Tibial artery (tissue), 4 donors: Measurements from ENCODE around the gene NAA40.
"Not testable (repeated sequence)": the region's sequence is repeated elsewhere in the genome, so short reads cannot be mapped to it uniquely, and the experiment has no call there.

ENCODE experiments used
- DNase-seq, 2 donors: peaks; one replicate each; pipeline ENCODE4 v3.0.0-alpha.2; 2019
- H3K27ac ChIP-seq, 2 donors: fragments of 200-600 bp; sonication (generic) in 1 of 2; 1 replicate in 1 of 2; 2 replicates in 1 of 2; pipeline ENCODE4 v1.5.1; 2018 to 2019; ENCODE audit warnings: mild to moderate bottlenecking in 1 of 2
- H3K27me3 ChIP-seq, 2 donors: fragments of 200-600 bp; sonication (generic) in 1 of 2; one replicate each; pipeline versions ENCODE4 v1.5.1 to v1.6.0; 2016 to 2019
- H3K36me3 ChIP-seq, 3 donors: fragments of 200-600 bp; sonication (generic) in 2 of 3; one replicate each; pipeline ENCODE4 v1.5.1; 2016 to 2019; ENCODE audit warnings: mild to moderate bottlenecking in 2 of 3
- H3K4me1 ChIP-seq, 4 donors: fragments of 200-600 bp; sonication (generic) in 2 of 4; 1 replicate in 3 of 4; 2 replicates in 1 of 4; pipeline ENCODE4 v1.5.1; 2016 to 2019
- H3K4me3 ChIP-seq, 2 donors: fragments of 200-600 bp; sonication (generic) in 1 of 2; 1 replicate in 1 of 2; 2 replicates in 1 of 2; pipeline ENCODE4 v1.5.1; 2018 to 2019; ENCODE audit warnings: mild to moderate bottlenecking in 2 of 2
- H3K9me3 ChIP-seq, 3 donors: fragments of 200-600 bp; sonication (generic) in 1 of 3; one replicate each; pipeline ENCODE4 v1.5.1; 2016 to 2019
- intact Hi-C: fragments of 100-400 bp; cut with DNase I; formaldehyde crosslinking; loops from one replicate; pipeline ENCODE4 v1.15.0; 2023; ENCODE audit warnings: low total_unique reads
- TF ChIP-seq, protein P1 (sequence below), 2 experiments: fragments of 200-600 bp in 1 of 2; fragments of 450-650 bp in 1 of 2; IDR thresholded peaks; one replicate each; pipeline ENCODE4 v1.5.1; 2017 to 2019; ENCODE audit warnings: antibody characterized with exemption in 2 of 2, mild to moderate bottlenecking in 1 of 2, moderate library complexity in 1 of 2

Gene NAA40

DNA sequence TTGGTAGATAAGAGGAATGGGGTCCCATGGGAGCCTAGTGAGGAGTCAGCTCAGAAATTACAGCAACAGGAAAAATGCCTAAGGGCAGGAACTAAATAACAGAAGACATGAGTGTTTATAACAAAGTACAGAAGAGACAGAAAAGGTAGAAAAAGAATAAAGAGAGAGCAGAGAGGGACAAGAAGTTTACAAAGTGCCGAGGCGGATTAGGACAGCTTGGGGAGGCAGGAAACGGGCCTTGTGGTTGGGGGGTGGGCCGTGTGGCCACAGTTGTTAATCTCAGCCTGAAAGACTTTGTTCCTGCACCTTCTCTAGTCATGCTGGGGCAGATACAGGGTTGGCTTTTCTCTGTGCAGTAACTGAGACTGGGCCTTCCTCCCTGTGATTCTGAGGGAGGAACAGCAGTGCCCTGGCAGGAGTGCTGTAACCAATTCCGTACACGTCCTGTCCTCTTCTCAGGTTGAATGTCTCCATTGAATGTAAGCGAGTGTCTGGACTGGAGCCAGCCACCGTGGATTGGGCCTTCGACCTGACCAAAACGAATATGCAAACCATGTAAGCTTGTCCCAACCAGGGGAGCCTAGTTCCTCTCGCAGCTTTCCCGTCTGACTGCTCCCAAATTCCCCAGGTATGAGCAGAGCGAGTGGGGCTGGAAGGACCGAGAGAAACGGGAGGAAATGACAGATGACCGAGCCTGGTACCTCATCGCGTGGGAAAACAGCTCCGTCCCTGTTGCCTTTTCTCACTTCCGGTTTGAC, 13.2 kb downstream of the NAA40 start:
- H3K4me1 ChIP-seq = no peaks in the 10 kb centered on the region
- DNase-seq = no peak
- H3K9me3 ChIP-seq = no peaks in the 10 kb centered on the region
- H3K4me3 ChIP-seq = no peak overlapping the region
- TF ChIP-seq, protein P1, sequence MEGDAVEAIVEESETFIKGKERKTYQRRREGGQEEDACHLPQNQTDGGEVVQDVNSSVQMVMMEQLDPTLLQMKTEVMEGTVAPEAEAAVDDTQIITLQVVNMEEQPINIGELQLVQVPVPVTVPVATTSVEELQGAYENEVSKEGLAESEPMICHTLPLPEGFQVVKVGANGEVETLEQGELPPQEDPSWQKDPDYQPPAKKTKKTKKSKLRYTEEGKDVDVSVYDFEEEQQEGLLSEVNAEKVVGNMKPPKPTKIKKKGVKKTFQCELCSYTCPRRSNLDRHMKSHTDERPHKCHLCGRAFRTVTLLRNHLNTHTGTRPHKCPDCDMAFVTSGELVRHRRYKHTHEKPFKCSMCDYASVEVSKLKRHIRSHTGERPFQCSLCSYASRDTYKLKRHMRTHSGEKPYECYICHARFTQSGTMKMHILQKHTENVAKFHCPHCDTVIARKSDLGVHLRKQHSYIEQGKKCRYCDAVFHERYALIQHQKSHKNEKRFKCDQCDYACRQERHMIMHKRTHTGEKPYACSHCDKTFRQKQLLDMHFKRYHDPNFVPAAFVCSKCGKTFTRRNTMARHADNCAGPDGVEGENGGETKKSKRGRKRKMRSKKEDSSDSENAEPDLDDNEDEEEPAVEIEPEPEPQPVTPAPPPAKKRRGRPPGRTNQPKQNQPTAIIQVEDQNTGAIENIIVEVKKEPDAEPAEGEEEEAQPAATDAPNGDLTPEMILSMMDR (IDR thresholded peaks at IDR 0.05) = no peak
- H3K27me3 ChIP-seq = no peaks in the 10 kb centered on the region
- H3K27ac ChIP-seq = no peak overlapping the region
- H3K36me3 ChIP-seq = peaks cover 31 to 57% (median 50%) of the 10 kb centered on the region in 3 donors
- intact Hi-C loops = no loop called here

GRCh38 chr11:63952570-63952969, 13.8 kb downstream of the NAA40 start:
- Histone ChIP-seq H3K27me3 (no peaks in the 10 kb centered on the region), H3K36me3 (peaks cover 31 to 57% (median 50%) of the 10 kb centered on the region in 3 donors), H3K27ac (no peak overlapping the region), H3K4me1 (no peaks in the 10 kb centered on the region), H3K9me3 (no peaks in the 10 kb centered on the region), H3K4me3 (no peak overlapping the region)
- TF ChIP-seq, protein P1 (IDR thresholded peaks at IDR 0.05) = no peak
- intact Hi-C loops = no loop called here
- DNase-seq = no peak

DNA sequence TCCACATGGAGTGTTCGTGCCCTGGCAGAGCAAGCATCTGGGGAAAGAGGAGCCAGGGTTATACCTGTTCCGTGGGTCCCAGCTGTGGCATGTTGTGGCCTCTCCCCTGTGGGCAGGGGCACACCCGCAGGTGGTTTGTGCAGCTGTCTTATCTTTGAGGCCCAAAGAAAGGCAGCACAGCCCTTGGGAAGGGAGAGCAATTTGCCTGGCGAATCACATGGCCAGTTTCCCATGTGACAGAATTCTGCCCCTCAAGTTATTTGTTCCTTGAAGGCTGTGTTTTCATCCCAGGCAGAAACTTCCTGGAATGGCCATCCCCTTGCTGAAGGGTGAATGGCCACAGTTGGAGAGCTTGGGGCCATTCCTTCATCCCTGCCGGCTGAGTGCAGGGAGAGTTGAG, 19.2 kb downstream of the NAA40 start:
- Histone ChIP-seq H3K27me3 (peaks cover 0 to 15% of the 10 kb centered on the region in 2 donors), H3K9me3 (no peaks in the 10 kb centered on the region), H3K27ac (no peak overlapping the region), H3K4me3 (no peak overlapping the region), H3K4me1 (peaks cover 0 to 7% (median 0%) of the 10 kb centered on the region in 4 donors), H3K36me3 (peaks cover 25 to 40% (median 35%) of the 10 kb centered on the region in 3 donors)
- DNase-seq = no peak
- intact Hi-C loops = no loop called here
- TF ChIP-seq, protein P1 (IDR thresholded peaks at IDR 0.05) = no peak

- Histone ChIP-seq H3K27ac (no peak overlapping the region), H3K4me1 (peaks cover 0 to 7% (median 0%) of the 10 kb centered on the region in 4 donors), H3K9me3 (no peaks in the 10 kb centered on the region), H3K4me3 (no peak overlapping the region), H3K36me3 (peaks cover 0 to 6% (median 0%) of the 10 kb centered on the region in 3 donors), H3K27me3 (peaks cover 0 to 15% of the 10 kb centered on the region in 2 donors)
- TF ChIP-seq, protein P1 (IDR thresholded peaks at IDR 0.05) = no peak
- intact Hi-C loops = no loop called here
- DNase-seq = no peak
These were observed 23.0 kb downstream of the NAA40 start for GRCh38 chr11:63961608-63962412.

DNA sequence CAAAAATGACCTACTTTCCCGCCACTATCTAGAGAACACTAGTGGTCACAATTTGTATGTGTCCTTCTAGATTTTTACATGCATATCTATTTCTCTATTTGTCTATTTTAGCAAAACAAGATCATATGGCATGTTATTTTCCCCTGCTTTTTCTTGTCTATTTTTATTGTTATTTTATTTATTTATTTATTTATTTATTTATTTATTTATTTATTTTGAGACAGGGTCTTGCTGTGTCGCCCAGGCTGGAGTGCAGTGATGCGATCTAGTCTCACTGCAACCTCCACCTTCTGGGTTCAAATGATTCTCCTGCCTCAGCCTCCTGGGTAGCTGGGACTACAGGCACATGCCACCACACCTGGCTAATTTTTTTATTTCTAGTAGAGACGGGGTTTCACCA, 25.1 kb downstream of the NAA40 start:
- H3K4me3 ChIP-seq, intact Hi-C loops, DNase-seq, H3K9me3 ChIP-seq, H3K4me1 ChIP-seq, H3K36me3 ChIP-seq, H3K27ac ChIP-seq: not testable (repeated sequence)
- H3K27me3 ChIP-seq = peaks cover 0 to 15% of the 10 kb centered on the region in 2 donors

DNA sequence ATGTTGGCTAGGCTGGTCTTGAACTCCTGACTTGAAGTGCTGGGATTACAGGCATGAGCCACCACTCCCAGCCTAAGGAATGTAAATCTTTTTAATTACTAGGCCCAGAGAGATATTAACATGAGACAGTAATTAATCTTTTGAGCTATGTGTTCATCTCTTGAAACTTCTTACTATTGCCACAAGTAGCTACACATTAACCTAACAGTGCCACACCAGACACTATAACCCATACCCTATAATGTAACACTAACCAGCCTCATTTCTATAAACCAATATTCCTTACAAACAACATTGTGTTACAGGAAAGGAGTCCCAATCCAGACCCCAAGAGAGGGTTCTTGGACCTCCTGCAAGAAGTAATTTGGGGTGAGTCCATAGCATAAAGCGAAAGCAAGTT, 27.6 kb downstream of the NAA40 start:
- intact Hi-C loops = no loop called here
- DNase-seq = no peak

More for the DNA sequence above, 27.6 kb downstream of the NAA40 start:
- H3K27me3 ChIP-seq = peaks cover 0 to 26% of the 10 kb centered on the region in 2 donors
- no peaks in the 10 kb centered on the region for H3K36me3 ChIP-seq
- no peaks in the 10 kb centered on the region for H3K9me3 ChIP-seq
- no peak overlapping the region for H3K4me3 ChIP-seq
- peaks cover 0 to 7% (median 0%) of the 10 kb centered on the region in 4 donors for H3K4me1 ChIP-seq
- TF ChIP-seq, protein P1 (IDR thresholded peaks at IDR 0.05) = no peak
- no peak overlapping the region for H3K27ac ChIP-seq
